Stimulated activated CD4-positive, alpha-beta T cell treated with anti-CD3 and anti-CD28 coated beads, Interleukin-15, amount 100 ng/mL, for 1 hour (primary cell): Measurements from ENCODE around the gene TACC3.
"Not testable (repeated sequence)": the region's sequence is repeated elsewhere in the genome, so short reads cannot be mapped to it uniquely, and the experiment has no call there.

Source experiments
- DNase-seq, 2 donors: peaks; one replicate each; pipeline ENCODE4 v3.0.0-alpha.2; 2020; ENCODE audit warnings: low read depth in 1 of 2, low spot score in 1 of 2

TACC3 gene

DNA sequence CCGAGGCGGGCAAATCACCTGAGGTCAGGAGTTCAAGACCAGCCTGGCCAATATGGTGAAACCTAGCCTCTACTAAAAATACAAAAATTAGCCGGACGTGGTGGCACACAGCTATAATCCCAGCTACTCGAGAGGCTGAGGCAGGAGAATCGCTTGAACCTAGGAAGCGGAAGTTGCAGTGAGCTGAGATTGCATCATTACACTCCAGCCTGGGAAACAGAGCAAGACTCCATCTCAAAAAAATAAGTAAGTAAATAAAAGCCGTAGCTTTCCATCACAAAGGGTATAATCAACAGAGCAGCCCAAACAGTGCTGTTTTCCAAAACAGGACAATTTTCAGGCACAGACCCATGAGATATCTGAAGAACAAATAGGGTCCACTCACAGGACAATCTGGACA is 19.6 kb upstream of the TACC3 start:
- DNase-seq = not testable (repeated sequence)

DNA sequence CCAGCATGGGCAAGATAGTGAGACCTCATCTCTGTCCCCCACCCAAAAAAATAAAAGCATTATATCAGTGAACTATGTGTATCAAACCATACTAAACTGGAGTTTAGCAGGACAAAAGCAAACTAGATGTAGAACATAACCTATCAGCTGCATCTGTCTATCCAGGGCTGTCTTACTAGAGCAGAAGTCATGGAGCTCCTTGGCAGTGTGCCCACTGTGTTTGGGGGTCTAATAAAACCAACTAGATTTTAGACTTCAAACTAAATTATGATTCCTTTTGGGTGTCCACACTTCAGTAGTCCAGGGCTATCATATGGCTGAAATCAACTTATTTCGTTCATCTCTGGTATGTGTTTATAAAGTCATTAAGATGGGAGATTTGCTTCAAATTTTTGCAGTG is 17.5 kb upstream of the TACC3 start:
- DNase-seq = no peak

DNA sequence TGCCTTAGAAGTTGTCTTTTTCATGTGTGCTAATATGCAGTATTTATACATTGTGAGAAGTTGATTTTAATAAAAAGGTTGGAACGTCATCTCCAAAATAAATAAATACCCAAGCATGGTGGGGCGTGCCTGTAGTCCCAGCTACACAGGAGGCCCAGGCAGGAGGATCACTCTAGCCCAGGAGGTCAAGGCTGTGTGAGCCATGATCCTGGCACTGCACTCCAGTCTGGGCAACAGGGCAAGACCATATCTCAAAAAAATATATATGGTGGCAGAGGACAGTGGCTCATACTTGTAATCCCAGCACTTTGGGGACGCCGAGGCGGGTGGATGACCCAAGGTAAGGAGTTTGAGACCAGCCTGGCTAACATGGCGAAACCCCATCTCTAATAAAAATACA is 15.6 kb upstream of the TACC3 start:
- no peak for DNase-seq

DNA sequence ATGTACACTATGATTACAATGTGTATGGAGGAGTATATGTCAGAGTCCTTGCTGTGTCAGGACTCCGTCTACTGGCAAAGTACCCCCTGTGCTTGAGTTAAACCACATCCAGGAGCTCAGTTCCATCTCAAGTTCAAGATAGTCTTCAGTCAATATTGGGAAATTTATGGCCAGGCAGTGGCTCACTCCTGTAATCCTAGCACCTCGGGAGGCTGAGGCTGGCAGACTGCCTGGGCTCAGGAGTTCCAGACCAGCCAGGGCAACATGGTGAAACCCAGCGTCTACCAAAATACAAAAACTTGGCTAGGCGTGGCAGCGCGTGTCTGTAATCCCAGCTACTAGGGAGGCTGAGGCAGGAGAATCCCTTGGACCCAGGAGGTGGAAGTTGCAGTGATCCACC is 15.0 kb upstream of the TACC3 start:
- DNase-seq = no peak

DNA sequence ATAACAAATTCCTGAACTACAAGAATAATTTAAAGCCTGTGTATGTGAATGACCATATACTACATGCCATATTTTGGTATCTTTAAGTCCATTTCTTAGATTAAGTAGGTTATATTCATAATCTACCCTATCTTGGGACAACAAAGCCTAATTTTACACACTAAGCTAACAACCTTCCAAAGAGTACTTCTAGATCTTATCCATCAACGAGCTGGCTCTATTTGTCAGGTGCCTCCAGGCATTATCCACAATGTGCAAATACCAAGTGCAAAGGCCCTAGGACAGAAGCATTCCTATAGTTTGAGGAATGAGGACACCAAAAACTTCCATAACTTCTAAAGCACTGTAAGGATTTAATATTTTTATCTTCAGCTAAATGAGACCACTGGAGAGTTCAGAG is 12.7 kb upstream of the TACC3 start:
- DNase-seq = no peak

DNA sequence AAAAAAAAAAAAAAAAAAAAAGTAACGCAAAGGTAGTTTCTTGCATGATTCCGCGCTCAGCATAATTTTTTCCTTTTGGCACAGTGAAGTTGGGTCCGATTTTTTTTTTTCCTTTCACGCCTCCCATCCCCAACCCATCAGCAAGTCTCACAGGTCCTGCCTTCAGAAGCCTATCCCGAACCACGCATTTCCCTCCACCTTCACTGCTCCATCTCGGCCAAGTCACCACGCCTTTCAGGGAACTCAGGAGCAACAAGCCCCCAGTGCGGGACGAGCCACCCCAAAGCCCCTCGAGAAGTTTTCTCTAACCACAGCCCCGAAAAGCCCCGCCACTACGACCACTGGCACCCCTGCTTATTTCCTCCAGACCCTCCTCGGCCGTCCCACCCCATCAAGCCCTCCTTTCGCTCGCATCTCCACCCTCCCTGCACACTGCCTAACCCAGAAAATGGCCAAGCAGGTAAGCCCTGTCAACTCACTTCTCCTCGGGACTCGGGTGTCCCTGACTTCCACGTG is 10.2 kb upstream of the TACC3 start:
- no peak for DNase-seq

DNA sequence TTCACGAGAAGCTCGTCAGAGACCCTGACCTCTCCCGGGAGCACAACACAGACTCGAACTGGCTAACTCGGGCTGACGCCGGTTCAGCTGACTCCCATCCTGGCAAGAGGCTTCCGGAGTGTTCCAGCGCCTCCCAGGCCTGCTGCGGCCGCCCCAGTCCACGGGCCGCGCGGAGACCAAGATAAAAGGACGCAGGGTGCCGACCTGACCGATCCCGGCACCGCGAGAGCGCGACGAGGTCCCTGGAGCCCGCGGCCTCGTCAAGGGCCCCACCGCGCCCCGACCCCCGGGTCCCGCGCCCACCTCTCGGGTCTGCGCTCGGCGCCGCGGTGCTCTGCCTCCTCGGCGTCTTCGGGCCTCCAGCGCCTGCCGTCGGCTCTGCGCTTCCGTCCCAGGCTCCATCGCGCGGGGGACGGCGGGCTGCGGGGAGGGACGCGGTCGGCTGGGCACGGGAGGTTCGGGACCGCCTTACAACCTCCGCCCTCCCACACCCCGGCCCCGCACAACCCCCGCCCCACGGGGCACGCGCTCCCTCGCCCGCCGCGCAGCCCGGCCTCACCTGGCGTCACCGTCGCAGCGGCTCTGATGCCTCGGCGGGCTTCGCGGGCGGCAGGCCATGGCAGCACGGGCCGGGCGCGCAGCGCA is 9.6 kb upstream of the TACC3 start:
- DNase-seq = no peak

DNA sequence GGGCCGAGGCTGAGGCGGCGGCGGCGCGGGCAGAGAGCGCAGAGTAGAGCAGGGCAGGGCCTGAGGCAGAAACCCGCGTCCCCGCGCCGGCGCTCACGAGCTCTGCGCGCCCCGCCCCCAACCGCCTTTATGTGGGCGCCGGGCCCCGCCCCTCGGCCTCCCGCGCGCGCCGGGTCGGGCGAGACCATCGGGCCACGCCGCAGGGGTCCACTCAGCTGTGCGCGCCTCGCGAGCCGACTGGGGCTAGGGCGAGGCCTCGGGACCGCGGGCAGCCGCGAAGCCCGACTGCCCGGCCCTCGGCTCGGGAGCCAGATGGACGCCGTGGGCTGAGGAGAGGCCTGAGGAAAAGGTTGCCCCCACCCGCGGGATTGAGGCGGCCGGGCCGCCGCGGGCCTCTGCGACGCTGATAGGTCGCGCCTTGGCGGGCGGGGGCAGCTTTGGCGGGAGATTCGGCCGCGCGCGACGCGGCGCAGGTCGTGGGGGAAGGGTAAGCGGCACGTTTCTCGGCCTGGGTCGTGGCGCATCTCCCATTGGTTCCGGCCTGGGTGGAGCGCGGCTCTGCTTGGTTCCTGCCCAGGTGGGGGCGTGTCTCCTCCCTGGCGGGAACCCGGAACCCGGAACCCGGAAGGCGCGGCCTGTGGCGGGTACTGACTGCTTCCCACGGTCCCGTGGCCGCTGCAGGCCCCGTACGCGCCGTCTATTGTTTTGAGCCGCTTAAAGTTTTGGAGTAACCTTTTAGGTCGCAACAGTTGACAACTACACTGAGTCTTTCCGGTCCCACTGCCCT is 8.9 kb upstream of the TACC3 start, which contains the start of gene SLBP:
SLBP (minus strand) TSS at position 104 of the 787 bp plus-strand sequence. CDS start 131 bp downstream, outside the sequence.
- peak; percentile 96 to 98 for DNase-seq

DNA sequence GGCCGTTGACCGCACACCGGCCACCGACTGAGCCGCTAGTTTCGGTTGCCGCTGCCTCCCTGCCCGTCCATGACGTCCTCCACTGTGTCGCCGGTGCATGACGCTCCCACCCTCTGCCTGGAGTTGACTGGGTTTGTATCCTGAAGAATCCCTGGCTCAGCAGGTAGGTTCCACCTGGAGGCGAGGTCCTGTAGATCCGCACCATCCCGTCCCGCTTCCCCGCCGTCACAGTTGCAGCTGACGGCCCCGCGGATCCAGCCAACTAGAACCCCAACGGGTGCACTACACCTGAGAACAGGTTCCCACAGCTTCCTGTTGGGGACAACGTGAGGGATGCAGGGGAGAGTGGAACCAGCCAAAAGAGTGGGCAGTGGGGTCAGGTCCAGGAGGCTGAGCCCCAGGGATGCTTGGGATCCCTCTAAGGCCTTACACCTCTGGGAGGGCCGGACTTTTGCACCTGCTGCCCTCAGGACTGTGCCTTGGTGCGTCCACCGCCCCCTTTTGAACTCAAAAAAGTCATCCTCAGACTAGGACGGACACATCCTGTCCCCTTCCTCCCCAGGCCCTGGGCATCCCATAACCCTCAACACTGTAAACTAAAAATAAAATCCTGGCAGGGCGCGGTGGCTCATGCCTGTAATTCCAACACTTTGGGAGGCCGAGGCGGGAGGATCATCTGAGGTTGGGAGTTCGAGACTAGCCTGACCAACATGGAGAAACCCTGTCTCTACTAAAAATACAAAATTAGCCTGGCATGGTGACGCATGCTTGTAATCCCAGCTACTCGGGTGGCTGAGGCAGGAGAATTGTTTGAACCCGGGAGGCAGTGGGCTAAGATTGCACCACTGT is 8.1 kb upstream of the TACC3 start:
- DNase-seq = no peak

DNA sequence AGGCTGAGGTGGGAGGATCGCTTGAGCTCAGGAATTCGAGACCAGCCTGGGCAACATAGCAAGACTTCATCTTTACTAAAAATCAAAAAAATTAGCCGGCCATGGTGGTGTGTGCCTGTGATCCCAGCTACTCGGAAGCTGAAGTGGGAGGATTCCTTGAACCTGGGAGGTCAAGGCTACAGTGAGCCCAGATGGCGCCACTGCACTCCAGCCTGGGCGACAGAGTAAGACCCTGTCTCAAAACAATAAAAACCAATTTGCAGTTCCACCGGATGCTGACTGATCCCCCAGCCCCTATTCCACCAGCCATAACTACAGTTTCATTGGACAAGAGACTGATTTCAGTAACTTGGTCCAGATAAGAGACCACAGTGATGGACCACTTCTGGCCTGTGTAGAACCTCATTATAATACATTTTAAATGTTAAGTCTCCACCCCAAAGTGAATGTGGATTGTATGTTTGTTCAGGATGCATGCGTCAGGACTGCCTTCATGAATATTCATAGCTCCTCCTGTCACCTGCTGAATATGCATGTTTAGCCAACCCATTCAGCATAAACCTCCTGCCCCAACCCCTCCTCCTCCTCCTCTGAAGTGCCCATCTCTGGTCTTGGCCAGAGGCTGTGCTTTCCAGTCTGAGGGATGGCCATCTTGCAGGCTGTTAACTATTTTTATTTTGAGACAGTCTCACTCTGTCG is 6.9 kb upstream of the TACC3 start:
- no peak for DNase-seq

DNA sequence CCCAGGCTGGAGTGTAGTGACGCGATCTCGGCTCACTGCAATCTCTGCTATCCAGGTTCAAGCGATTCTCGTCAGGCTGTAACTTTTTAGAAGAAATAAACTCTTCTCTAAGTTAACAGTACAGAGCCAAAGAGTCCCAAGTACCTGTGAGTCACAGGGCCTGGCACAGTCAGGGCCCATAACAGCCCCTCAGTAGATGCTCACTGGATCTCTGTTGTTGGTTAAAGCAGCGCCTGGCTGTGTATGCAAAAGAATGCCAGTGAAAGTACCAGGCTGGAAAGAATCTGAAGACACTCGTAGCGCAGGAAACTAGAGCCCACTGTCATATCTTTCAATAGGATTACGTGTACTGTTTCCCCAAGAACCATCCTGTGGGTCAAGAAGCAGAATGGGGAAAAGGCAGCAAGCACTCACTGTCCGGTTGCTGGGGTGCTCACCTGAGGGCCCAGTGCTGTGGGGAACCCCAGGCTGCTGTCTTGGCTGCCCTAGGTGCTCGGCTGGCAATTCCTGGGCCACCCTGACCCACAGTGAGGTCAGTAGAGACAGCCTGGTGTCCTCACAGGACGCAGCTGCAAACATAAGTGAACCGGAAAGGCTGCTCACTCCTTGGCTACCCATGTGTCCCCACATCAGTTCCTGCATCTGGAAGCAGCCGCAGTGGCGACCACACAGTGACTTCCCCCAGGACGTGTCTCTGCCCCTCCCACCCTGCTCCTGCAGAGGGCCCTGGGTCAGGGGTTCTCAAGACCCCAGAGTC is 6.1 kb upstream of the TACC3 start:
- DNase-seq = no peak

DNA sequence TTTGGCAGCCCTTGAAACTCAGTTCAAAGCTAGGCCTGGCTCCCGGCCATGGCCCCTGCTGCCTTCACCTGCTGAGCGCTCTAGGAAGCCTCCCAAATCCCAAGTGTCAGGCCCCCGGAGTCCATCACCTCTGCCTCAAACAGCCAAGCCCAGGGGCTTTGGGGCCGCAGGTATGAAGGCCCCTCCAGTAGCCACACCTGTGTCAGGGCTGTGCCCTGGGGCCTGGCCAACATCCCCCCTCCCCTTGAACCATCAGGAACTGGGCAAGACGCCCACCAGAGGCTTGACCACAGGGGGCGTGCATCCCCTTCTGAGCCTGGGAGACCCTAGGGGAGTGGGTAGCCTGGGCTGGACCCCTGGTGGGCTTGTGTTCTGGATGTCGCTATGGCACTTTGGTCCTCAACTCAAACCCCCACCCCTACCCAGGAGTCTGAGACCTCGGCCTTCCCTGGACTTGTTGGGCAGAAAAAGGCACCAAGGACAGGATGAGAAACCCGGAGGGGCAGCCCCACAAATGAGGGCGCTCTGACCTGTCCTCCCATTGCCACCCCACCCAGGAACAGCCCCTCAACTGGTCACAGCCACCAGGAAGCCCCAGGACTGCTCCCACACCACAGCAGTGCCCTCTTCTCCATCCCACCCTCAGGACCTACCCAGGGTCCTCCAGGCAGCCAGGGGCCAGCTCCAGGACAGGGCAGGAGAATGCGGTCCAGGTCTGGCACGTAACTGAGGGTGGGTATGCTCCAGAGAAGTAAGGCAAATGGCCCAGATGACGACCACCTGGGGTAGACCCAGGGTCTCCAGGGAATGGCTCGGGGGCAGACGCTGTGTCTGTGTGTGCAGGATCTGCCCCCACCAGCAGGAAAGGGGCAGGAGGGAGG is 5.0 kb upstream of the TACC3 start:
- no peak for DNase-seq

DNA sequence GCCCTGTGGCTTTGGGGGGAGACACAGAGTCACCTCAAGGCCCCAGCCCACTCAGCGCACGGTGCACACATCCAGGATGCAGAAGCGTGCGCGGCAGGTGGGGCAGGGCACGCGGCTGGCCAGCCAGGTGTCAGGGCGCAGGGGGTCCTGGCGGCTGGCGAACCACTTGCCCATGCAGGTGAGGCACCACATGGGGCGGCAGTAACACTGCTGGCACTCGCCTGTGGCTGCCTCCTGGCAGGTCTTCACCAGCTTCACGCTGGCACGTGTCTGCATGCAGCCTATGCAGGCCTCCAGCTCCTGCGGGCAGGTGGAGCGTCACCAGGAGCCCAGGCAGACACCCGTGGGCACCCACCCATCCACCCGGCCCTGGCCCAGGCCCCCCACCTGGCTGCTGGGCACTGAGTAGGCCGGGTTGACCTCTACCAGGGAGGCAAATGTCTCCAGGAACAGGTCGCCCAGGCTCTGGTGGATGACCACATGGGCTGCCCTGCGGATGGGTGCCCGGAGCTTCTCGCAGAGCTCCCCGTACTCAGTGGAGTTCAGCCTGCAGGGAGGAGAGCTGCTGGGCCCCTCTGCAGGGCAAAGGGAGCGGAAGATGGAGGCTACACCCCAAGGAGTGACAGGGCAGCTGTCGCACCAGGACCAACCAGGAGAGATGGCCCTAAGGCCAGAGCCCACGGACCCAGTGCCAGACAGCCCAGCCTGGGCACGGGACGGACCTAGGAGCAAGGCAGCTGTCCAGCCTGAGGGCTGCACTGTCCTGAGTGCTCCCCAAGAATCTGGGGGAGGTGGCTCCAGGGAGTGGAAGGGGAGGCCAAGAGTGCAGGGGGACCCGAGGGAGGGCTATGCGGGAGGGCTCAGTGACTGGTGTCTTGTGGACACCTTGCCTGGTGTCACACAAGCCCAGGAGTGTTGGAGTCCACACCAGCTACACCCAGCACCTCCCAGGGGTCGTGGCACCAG is 3.9 kb upstream of the TACC3 start:
- no peak for DNase-seq

DNA sequence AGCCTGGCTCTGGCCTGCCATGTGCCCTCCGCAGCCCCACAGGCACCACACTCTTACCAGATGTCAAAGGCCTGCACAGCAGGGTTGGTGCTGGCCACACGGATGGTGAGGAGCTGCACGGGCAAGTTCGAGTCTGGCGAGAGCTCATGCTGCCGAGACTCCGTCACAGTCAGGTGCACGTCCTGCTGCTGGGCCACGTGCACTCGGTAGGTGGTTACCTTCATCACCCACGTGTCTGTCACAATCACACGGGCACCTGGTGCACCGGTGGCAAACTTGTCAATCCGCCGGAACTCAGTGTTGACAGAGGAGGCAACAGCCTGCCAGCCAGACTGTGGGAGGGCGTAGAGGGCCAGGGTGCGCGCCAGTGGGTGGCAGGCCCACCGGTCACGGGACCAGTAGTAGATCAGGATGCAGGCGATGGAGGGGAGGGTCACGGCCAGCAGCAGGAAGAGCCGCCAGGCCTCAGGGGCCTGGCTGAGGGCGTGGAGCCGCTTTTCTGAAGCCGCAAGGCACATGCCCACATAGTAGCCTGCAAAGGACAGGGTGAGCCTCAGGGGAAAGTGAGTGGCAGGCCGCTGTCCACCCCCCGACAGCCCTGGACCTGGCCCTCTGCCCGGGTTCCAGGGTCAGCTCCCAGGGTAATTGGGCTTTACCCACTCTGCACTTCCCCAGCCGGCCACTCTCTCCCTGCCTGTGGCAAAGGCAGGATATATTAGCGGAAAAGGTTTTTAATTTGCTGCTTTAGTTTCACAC is 3.0 kb upstream of the TACC3 start:
- no peak for DNase-seq

DNA sequence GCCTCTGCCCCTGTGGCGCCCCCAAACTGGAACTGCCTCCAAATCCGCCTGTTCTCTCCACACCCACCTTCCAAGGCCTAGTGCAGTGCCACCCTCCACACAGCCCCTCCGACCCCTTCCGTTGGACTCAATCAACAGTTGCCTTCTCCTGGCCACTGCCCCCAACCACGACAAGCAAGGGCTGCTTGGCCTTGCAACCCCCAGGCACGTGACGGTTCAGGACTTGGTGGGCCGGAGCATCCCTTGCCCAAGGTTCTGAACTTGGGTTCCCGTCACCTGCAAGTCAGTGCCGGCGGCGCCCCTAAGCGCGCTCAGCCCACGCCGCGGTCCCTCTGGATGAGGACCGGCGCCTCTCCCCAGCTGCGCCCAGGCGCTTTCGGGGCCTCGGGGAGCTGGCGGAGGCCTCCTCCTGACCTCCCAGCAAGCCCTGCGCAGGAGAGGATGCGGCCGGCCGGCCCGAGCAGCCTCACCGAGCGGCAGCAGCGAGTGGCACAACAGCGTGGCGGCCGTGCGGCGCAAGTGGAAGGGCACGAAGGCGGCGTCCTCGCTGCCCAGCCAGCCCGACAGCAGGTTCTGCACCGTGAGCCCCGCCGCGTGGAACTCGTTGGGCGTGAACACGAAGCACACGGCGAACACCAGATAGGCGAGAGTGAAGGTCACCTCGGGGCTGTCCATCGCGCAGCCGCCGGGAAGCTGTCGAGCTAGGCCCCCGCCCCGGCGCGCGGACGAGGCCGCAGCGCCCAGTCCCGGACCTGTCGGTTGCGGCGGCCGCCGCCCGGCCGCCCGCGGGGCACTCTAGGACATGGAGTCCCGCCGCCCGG is 948 bp upstream of the TACC3 start:
- DNase-seq = no peak

DNA sequence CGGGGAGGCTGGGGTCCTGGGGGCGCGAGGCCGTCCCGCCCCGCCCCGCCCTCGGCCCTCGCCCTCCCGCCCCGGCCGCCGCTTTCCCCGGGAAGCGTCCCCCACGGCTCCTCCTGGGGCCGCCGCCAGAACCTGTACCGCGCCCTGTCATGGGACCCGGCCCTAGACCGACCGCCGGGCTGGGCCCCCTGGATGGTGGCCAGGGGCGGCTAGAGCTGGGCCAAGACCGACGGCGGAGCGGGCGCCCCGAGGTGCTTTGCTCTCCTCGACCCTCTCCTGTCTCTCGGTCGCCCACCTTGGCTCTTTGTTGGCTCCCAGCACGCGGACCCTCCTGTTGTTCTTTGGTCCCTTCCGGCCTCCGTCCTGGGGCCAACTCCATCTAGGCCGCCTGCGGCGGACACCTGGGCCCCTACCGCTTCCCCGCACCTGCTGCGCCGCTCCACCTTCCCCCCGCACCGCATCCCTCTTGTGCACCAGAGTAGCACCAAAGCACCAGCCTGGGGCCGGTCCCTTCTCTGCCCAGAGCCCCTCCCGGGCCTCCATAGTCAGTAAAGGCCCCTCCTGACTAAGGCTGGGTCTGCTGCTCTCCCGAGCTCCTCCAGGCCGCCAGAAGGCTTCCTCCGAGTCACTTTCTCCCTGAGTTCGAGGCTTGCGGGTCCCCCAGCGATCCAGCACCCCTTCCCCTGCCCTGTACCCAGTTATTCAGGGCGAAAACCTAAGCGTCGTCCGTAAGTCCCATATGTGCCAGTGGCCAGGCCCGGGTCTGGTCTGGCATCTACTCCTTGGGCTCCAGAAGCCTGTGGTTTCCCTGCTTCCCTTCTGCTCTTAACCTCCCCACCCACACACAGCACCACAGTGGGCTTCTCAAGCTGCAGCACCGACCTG is 587 bp downstream of the TACC3 start:
- no peak for DNase-seq
